Suprapubic skin (tissue), 4 donors: ENCODE data around the gene TEX264.

Source experiments
- CTCF ChIP-seq, 2 donors: fragments of 200-600 bp in 1 of 2; fragments of 450-650 bp in 1 of 2; sonication (generic) in 1 of 2; IDR thresholded peaks; one replicate each; pipeline ENCODE4 v1.5.1; 2016 to 2019; ENCODE audit warnings: antibody characterized with exemption in 2 of 2, mild to moderate bottlenecking in 1 of 2, moderate library complexity in 1 of 2
- EP300 ChIP-seq: sonication (generic); formaldehyde crosslinking; IDR thresholded peaks from one replicate; pipeline ENCODE4 v1.6.1; 2017; ENCODE audit warnings: antibody characterized with exemption
- POLR2A ChIP-seq, 2 donors: fragments of 450-650 bp; IDR thresholded peaks; one replicate each; pipeline ENCODE4 v1.6.1; 2017; ENCODE audit warnings: antibody characterized with exemption in 2 of 2, mild to moderate bottlenecking in 2 of 2, moderate library complexity in 2 of 2
- POLR2AphosphoS5 ChIP-seq, 3 donors: sonication (generic); formaldehyde crosslinking; IDR thresholded peaks; one replicate each; pipeline ENCODE4 v1.6.1; 2017; ENCODE audit warnings: antibody characterized with exemption in 3 of 3

- TF ChIP-seq CTCF (IDR thresholded peaks at IDR 0.05) (no peak), EP300 (no peak), POLR2AphosphoS5 (IDR thresholded peaks at IDR 0.05) (no peak), POLR2A (IDR thresholded peaks at IDR 0.05) (no peak)
These were observed 11.5 kb downstream of the TEX264 start for GRCh38 chr3:51682526-51682925.
